OCI-LY3 (cell line): ENCODE measurements around the gene APIP.

Experiments used
- H2AFZ ChIP-seq: fragments of 200-600, 300-600 bp; shearing (Covaris generic); 2 replicates; pipeline ENCODE4 v1.6.0; 2014; ENCODE audit warnings: antibody characterized with exemption, low read depth, low read length
- H3K27ac ChIP-seq: fragments of 200-600, 300-600 bp; sonication (generic); 2 replicates; pipeline ENCODE4 v1.5.1; 2014; ENCODE audit warnings: mild to moderate bottlenecking, low read length, moderate library complexity, mixed read lengths
- H3K27me3 ChIP-seq: fragments of 200-600, 300-600 bp; sonication (generic); 2 replicates; pipeline ENCODE4 v1.6.1; 2014; ENCODE audit warnings: low read depth, low read length, mixed read lengths
- H3K36me3 ChIP-seq: fragments of 200-600, 300-600 bp; sonication (generic); replicated peaks from 2 replicates; pipeline ENCODE3; 2014; ENCODE audit warnings: low read depth, low read length, mixed read lengths
- H3K4me1 ChIP-seq: fragments of 300-600, 200-600 bp; sonication (generic); 2 replicates; pipeline ENCODE4 v1.6.1; 2014; ENCODE audit warnings: low read length, mixed read lengths
- H3K4me2 ChIP-seq: fragments of 200-600, 300-600 bp; sonication (generic); 2 replicates; pipeline ENCODE4 v1.6.1; 2014; ENCODE audit warnings: low read length, mixed read lengths
- H3K4me3 ChIP-seq: fragments of 300-600, 200-600 bp; sonication (generic); 2 replicates; pipeline ENCODE4 v1.5.1; 2014; ENCODE audit warnings: antibody characterized with exemption, mild to moderate bottlenecking, low read length, moderate library complexity
- H3K79me2 ChIP-seq: fragments of 300-600, 200-600 bp; shearing (Covaris generic); 2 replicates; pipeline ENCODE4 v1.6.1; 2014; ENCODE audit warnings: mild to moderate bottlenecking, low read length, mixed read lengths
- H3K9ac ChIP-seq: fragments of 300-600, 200-600 bp; shearing (Covaris generic); 2 replicates; pipeline ENCODE4 v1.6.0; 2014; ENCODE audit warnings: mild to moderate bottlenecking, low read length, moderate library complexity
- H3K9me3 ChIP-seq: fragments of 200-600, 300-600 bp; shearing (Covaris generic); 2 replicates; pipeline ENCODE4 v1.6.1; 2014; ENCODE audit warnings: low read length, mixed read lengths; ENCODE audit not compliant: insufficient read depth
- H4K20me1 ChIP-seq: fragments of 200-600, 300-600 bp; sonication (generic); 2 replicates; pipeline ENCODE4 v1.6.1; 2016; ENCODE audit warnings: low read length, mixed read lengths; ENCODE audit not compliant: insufficient read depth
- CTCF ChIP-seq: fragments of 200-600, 300-600 bp; sonication (generic); IDR thresholded peaks from 2 replicates; pipeline ENCODE4 v1.5.1; 2014; ENCODE audit warnings: antibody characterized with exemption, low read length, low read depth
- EZH2phosphoT487 ChIP-seq: fragments of 200-600 bp; shearing (Covaris generic); IDR thresholded peaks from 2 replicates; pipeline ENCODE4 v1.6.1; 2018; ENCODE audit warnings: antibody characterized with exemption, mixed run types, low read depth

The APIP gene

GRCh38 chr11:34859496-34859895 lies 56.7 kb downstream of the APIP start:
- H3K27ac ChIP-seq: no peak overlapping the region

GRCh38 chr11:34857463-34857862 lies 58.7 kb downstream of the APIP start:
- H3K27ac ChIP-seq: no peak overlapping the region
- no peak for TF ChIP-seq CTCF
- TF ChIP-seq EZH2phosphoT487: no peak
- no peak overlapping the region for H3K9ac ChIP-seq
- H3K36me3 ChIP-seq: no peaks in the 10 kb centered on the region
- peaks cover 8% of the 10 kb centered on the region for H3K4me1 ChIP-seq
- no peaks in the 10 kb centered on the region for H3K27me3 ChIP-seq
- H2AFZ ChIP-seq: no peak overlapping the region
- H3K4me2 ChIP-seq: no peak overlapping the region
- H3K4me3 ChIP-seq: no peak overlapping the region
- H4K20me1 ChIP-seq: no peaks in the 10 kb centered on the region
- H3K9me3 ChIP-seq: no peaks in the 10 kb centered on the region
- H3K79me2 ChIP-seq: no peaks in the 10 kb centered on the region

More at GRCh38 chr11:34859496-34859895, 56.7 kb downstream of the APIP start:
- H3K4me3 ChIP-seq: no peak overlapping the region
- H3K36me3 ChIP-seq: no peaks in the 10 kb centered on the region
- H4K20me1 ChIP-seq: no peaks in the 10 kb centered on the region
- H3K9me3 ChIP-seq: no peaks in the 10 kb centered on the region
- no peaks in the 10 kb centered on the region for H3K27me3 ChIP-seq
- H3K79me2 ChIP-seq: no peaks in the 10 kb centered on the region
- H3K9ac ChIP-seq: no peak overlapping the region
- H3K4me1 ChIP-seq: peaks cover 12% of the 10 kb centered on the region
- TF ChIP-seq EZH2phosphoT487: no peak
- TF ChIP-seq CTCF: no peak
- H3K4me2 ChIP-seq: no peak overlapping the region
- no peak overlapping the region for H2AFZ ChIP-seq

- Histone ChIP-seq H3K9me3 (no peaks in the 10 kb centered on the region), H3K9ac (no peak overlapping the region), H3K4me1 (peaks cover 8% of the 10 kb centered on the region), H3K27ac (no peak overlapping the region), H2AFZ (no peak overlapping the region), H3K4me3 (no peak overlapping the region), H4K20me1 (no peaks in the 10 kb centered on the region), H3K4me2 (no peak overlapping the region), H3K36me3 (no peaks in the 10 kb centered on the region), H3K27me3 (no peaks in the 10 kb centered on the region), H3K79me2 (no peaks in the 10 kb centered on the region)
- no peak for TF ChIP-seq EZH2phosphoT487
- TF ChIP-seq CTCF: no peak
These were observed 59.9 kb downstream of the APIP start for GRCh38 chr11:34856251-34856650.

- no peak overlapping the region for H2AFZ ChIP-seq
These were observed 60.5 kb downstream of the APIP start for GRCh38 chr11:34855754-34856095.

More at GRCh38 chr11:34855754-34856095, 60.5 kb downstream of the APIP start:
- Histone ChIP-seq H3K4me3 (no peak overlapping the region), H3K27ac (no peak overlapping the region), H3K36me3 (no peaks in the 10 kb centered on the region), H3K27me3 (0 out of 2 replicates have a peak, but pooled peaks cover 2% of the 10 kb centered on the region), H3K4me2 (no peak overlapping the region), H3K79me2 (no peaks in the 10 kb centered on the region), H3K9ac (no peak overlapping the region), H3K9me3 (no peaks in the 10 kb centered on the region), H3K4me1 (peaks cover 8% of the 10 kb centered on the region), H4K20me1 (no peaks in the 10 kb centered on the region)
- peak; percentile 28 for TF ChIP-seq CTCF
- no peak for TF ChIP-seq EZH2phosphoT487
